GM12892 (cell line): ENCODE data around the gene REEP5.

Source experiments
- POLR2A ChIP-seq: IDR thresholded peaks from 2 replicates; pipeline ENCODE4 v1.6.1; 2011; ENCODE audit warnings: low read depth, low read length, control low read depth
- POLR2AphosphoS5 ChIP-seq: IDR thresholded peaks from 2 replicates; pipeline ENCODE4 v1.6.1; 2011; ENCODE audit warnings: low read depth, low read length, control low read depth
- TAF1 ChIP-seq: IDR thresholded peaks from 2 replicates; pipeline ENCODE4 v1.6.1; 2011; ENCODE audit warnings: low read depth, mild to moderate bottlenecking, control low read depth, low read length, borderline replicate concordance

- TF ChIP-seq POLR2AphosphoS5 (no peak), POLR2A (no peak), TAF1 (no peak)
These were observed 56.9 kb downstream of the REEP5 start for GRCh38 chr5:112865128-112865527.
